OCI-LY1 (cell line): ENCODE measurements around the gene NR2C2.

Source experiments
- H2AFZ ChIP-seq: fragments of 200-600 bp; sonication (generic), shearing (Covaris generic); 2 replicates; pipeline ENCODE4 v1.6.0; 2014; ENCODE audit warnings: antibody characterized with exemption, mild to moderate bottlenecking, low read length
- H3F3A ChIP-seq: fragments of 200-600 bp; sonication (generic), shearing (Covaris generic); 2 replicates; pipeline ENCODE4 v1.6.0; 2014; ENCODE audit warnings: mild to moderate bottlenecking, antibody characterized with exemption, low read length, moderate library complexity; ENCODE audit not compliant: insufficient read depth
- H3K27ac ChIP-seq: fragments of 200-600 bp; sonication (generic); 2 replicates; pipeline ENCODE4 v1.5.1; 2014; ENCODE audit warnings: low read length, mixed run types, mild to moderate bottlenecking, low read depth; ENCODE audit not compliant: poor library complexity, severe bottlenecking
- H3K27me3 ChIP-seq: fragments of 200-600 bp; sonication (generic); 2 replicates; pipeline ENCODE4 v1.6.0; 2014; ENCODE audit warnings: antibody characterized with exemption, mild to moderate bottlenecking, low read length, moderate library complexity; ENCODE audit not compliant: insufficient read depth
- H3K36me3 ChIP-seq: fragments of 200-600 bp; sonication (generic); 2 replicates; pipeline ENCODE4 v1.6.1; 2014; ENCODE audit warnings: mild to moderate bottlenecking, antibody characterized with exemption, low read length, moderate library complexity, mixed read lengths; ENCODE audit not compliant: insufficient read depth
- H3K4me1 ChIP-seq: fragments of 200-600 bp; sonication (generic); 2 replicates; pipeline ENCODE4 v1.5.1; 2014; ENCODE audit warnings: mild to moderate bottlenecking, low read length, moderate library complexity; ENCODE audit not compliant: insufficient read depth, severe bottlenecking
- H3K4me2 ChIP-seq: fragments of 200-600 bp; sonication (generic), shearing (Covaris generic); 2 replicates; pipeline ENCODE4 v1.6.1; 2014; ENCODE audit warnings: low read length
- H3K4me3 ChIP-seq: fragments of 200-600 bp; sonication (generic); 2 replicates; pipeline ENCODE4 v1.5.1; 2014; ENCODE audit warnings: low read length, low read depth, mild to moderate bottlenecking, mixed read lengths; ENCODE audit not compliant: poor library complexity, severe bottlenecking
- H3K79me2 ChIP-seq: fragments of 200-600 bp; shearing (Covaris generic); 2 replicates; pipeline ENCODE4 v1.6.1; 2016; ENCODE audit warnings: mixed run types, low read length, mixed read lengths; ENCODE audit not compliant: insufficient read depth
- H3K9ac ChIP-seq: fragments of 200-600 bp; sonication (generic), shearing (Covaris generic); 2 replicates; pipeline ENCODE4 v1.6.1; 2014; ENCODE audit warnings: mild to moderate bottlenecking, low read length, mixed read lengths
- H3K9me2 ChIP-seq: fragments of 200-600 bp; sonication (generic), shearing (Covaris generic); 2 replicates; pipeline ENCODE4 v1.6.1; 2014; ENCODE audit warnings: low read depth, mild to moderate bottlenecking, low read length, mixed read lengths
- H3K9me3 ChIP-seq: fragments of 200-600 bp; shearing (Covaris generic); 2 replicates; pipeline ENCODE4 v1.6.1; 2014; ENCODE audit warnings: low read length, mixed read lengths
- H4K20me1 ChIP-seq: fragments of 200-600 bp; sonication (generic), shearing (Covaris generic); 2 replicates; pipeline ENCODE4 v1.6.0; 2016; ENCODE audit warnings: mild to moderate bottlenecking, low read length; ENCODE audit not compliant: insufficient read depth
- CTCF ChIP-seq: fragments of 200-600 bp; sonication (generic), shearing (Covaris generic); IDR thresholded peaks from 2 replicates; pipeline ENCODE4 v1.5.1; 2017; ENCODE audit warnings: mild to moderate bottlenecking, antibody characterized with exemption, low read length, moderate library complexity, mixed read lengths
- EZH2 ChIP-seq: fragments of 200-600 bp; sonication (generic), shearing (Covaris generic); IDR thresholded peaks from 2 replicates; pipeline ENCODE4 v1.8.0; 2017; ENCODE audit warnings: borderline replicate concordance, mixed run types, mild to moderate bottlenecking, antibody characterized with exemption, low read length, moderate library complexity, mixed read lengths

The NR2C2 gene

GRCh38 chr3:14909250-14909649 lies 38.1 kb upstream of the NR2C2 start:
- Histone ChIP-seq H3K27ac (no peak overlapping the region), H3K4me3 (no peak overlapping the region), H3K79me2 (no peaks in the 10 kb centered on the region), H3K9ac (no peak overlapping the region), H3F3A (no peaks in the 10 kb centered on the region), H3K9me2 (no peaks in the 10 kb centered on the region), H4K20me1 (no peaks in the 10 kb centered on the region), H3K27me3 (peaks cover 9% of the 10 kb centered on the region; the same call in 1 of the 2 replicates), H3K4me2 (no peak overlapping the region), H2AFZ (no peak overlapping the region), H3K4me1 (no peaks in the 10 kb centered on the region), H3K36me3 (no peaks in the 10 kb centered on the region; the same call in 1 of the 2 replicates), H3K9me3 (peaks cover 9% of the 10 kb centered on the region)
- no peak for TF ChIP-seq CTCF
- no peak for TF ChIP-seq EZH2

- no peaks in the 10 kb centered on the region for H3K79me2 ChIP-seq
- H3F3A ChIP-seq, result no peaks in the 10 kb centered on the region
- H4K20me1 ChIP-seq, result no peaks in the 10 kb centered on the region
- H3K9ac ChIP-seq, result no peak overlapping the region
- no peak overlapping the region for H3K4me2 ChIP-seq
- H3K9me3 ChIP-seq, result no peaks in the 10 kb centered on the region
- no peaks in the 10 kb centered on the region for H3K4me1 ChIP-seq
- no peaks in the 10 kb centered on the region for H3K9me2 ChIP-seq
- H2AFZ ChIP-seq, result no peak overlapping the region
- TF ChIP-seq CTCF (no peak), EZH2 (no peak)
- H3K27me3 ChIP-seq, result peaks cover 3% of the 10 kb centered on the region; the same call in 1 of the 2 replicates
- H3K4me3 ChIP-seq, result no peak overlapping the region
- no peak overlapping the region for H3K27ac ChIP-seq
- no peaks in the 10 kb centered on the region for H3K36me3 ChIP-seq
These were observed 35.7 kb upstream of the NR2C2 start for GRCh38 chr3:14911651-14912050.

- Histone ChIP-seq H3K9ac (no peak overlapping the region), H3K27me3 (peaks cover 3% of the 10 kb centered on the region; the same call in 1 of the 2 replicates), H3K9me2 (no peaks in the 10 kb centered on the region), H3K4me2 (no peak overlapping the region), H3F3A (no peaks in the 10 kb centered on the region), H3K4me1 (no peaks in the 10 kb centered on the region), H3K79me2 (no peaks in the 10 kb centered on the region), H2AFZ (no peak overlapping the region), H4K20me1 (no peaks in the 10 kb centered on the region), H3K9me3 (no peaks in the 10 kb centered on the region), H3K36me3 (no peaks in the 10 kb centered on the region), H3K27ac (no peak overlapping the region), H3K4me3 (no peak overlapping the region)
- TF ChIP-seq CTCF, result no peak
- no peak for TF ChIP-seq EZH2
These were observed 34.1 kb upstream of the NR2C2 start for GRCh38 chr3:14913071-14913925.
